Activated CD4-positive, alpha-beta memory T cell treated with anti-CD3 and anti-CD28 coated beads, Interleukin-2, amount 10 ng/mL, durations not matched to agents 7 days and 5 days (primary cell): ENCODE data around the gene TMBIM6. TPM values are rescaled to one million over a fixed set of nuclear protein-coding genes. Genes with fewer than 3 reads are reported as not detected.

ENCODE experiments used
- CTCF ChIA-PET: fragments of 350-600 bp; sonication (Branson Sonifier 250); formaldehyde crosslinking; loops from one replicate; lab custom pipeline; 2021; ENCODE audit warnings: antibody characterized with exemption, inconsistent platforms; lab: Charles Lee
- POLR2A ChIA-PET: fragments of 350-600 bp; sonication (Branson Sonifier 250); formaldehyde crosslinking; loops from one replicate; lab custom pipeline; 2021; ENCODE audit warnings: antibody characterized with exemption; lab: Charles Lee
- DNase-seq: peaks from one replicate; pipeline ENCODE4 v3.0.0-alpha.2; 2020
- H3K27ac Mint-ChIP-seq: one replicate; pipeline ENCODE4 v1.8.0; 2021; ENCODE audit warnings: mild to moderate bottlenecking, mixed read lengths
- H3K27me3 Mint-ChIP-seq: one replicate; pipeline ENCODE4 v1.8.0; 2021; ENCODE audit warnings: mixed read lengths
- H3K36me3 Mint-ChIP-seq: one replicate; pipeline ENCODE4 v1.8.0; 2021; ENCODE audit warnings: low read depth, mixed read lengths
- H3K4me1 Mint-ChIP-seq: one replicate; pipeline ENCODE4 v1.8.0; 2021; ENCODE audit warnings: mixed read lengths
- H3K4me3 Mint-ChIP-seq: one replicate; pipeline ENCODE4 v1.8.0; 2021; ENCODE audit warnings: mild to moderate bottlenecking, mixed read lengths
- H3K9me3 Mint-ChIP-seq: one replicate; pipeline ENCODE4 v1.8.0; 2021; ENCODE audit warnings: mixed read lengths
- total RNA-seq, 2 experiments: library from RNA; stranded (reverse); gene quantifications; one replicate each; pipeline ENCODE4 v1.2.3, GENCODE V29; 2021

Gene TMBIM6
- total RNA-seq, 2 experiments from 2014 or later, result 600 to 613 TPM

DNA sequence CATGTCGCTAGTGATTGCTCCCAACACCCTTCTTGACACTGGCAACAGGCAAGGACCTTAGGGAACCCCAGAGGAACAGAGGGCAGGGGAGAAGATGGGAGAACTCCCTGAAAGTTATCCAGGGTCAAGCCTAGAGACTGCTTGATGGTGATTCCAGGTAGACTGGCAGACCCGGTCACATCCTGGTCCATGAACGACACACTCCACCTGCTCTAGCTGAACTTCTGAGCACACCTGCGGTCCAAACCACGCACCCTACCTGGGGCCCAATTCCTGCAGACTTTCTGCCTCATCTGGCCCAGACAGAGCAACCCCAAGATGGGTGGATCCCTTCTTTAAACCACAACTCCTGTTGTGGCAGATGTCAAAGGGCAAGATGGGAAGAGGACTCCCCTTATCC is 52.7 kb downstream of the TMBIM6 start:
- no peaks in the 10 kb centered on the region for H3K27me3 Mint-ChIP-seq
- no peaks in the 10 kb centered on the region for H3K36me3 Mint-ChIP-seq
- no peak overlapping the region for H3K4me3 Mint-ChIP-seq
- CTCF ChIA-PET, result no interaction called here
- no peaks in the 10 kb centered on the region for H3K4me1 Mint-ChIP-seq
- H3K27ac Mint-ChIP-seq, result no peak overlapping the region
- no peak for DNase-seq
- H3K9me3 Mint-ChIP-seq, result no peaks in the 10 kb centered on the region
- POLR2A ChIA-PET, result no interaction called here

DNA sequence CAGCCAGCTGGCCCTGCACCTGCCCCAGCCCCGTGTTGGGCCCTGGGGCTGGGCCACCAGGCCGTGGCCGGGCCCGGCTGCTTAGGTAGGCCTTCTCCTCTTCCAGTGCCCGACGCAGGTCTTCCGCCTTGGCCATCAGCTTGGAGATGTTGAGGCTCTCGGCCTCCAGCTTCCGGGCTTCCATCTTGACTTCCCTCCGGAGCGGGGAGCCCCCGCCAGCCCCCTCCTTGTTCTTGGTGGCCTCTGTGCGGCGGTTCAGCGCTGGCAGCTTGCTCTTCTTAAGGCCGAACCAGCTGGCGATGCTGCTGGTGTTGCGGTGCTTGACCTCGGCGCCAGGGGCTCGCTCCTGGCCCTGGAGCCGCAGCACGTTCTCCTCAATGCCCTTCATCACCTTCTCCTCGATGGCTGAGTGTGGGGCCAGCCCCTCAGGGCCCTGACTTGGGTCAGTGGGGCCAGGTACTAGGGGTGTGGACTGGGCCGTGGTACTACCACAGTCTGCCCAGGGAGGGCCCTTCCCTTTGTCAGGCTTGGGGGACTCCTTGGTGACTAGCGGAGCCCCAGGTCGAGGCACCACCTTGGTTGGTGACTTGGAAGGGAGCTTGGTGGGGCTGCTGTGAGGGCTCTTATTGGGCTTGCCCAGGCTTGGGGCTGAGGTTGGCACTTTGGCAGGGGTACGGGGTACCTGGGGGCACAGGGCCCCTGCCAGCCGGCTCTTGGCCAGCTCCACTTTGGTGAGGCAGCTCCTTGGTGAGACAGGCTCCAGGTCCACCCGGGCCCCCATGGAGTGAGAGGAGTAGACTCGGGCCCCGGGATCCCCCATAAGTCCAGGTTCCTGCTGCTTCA is 53.7 kb downstream of the TMBIM6 start:
- H3K4me3 Mint-ChIP-seq, result no peak overlapping the region
- no peaks in the 10 kb centered on the region for H3K27me3 Mint-ChIP-seq
- H3K27ac Mint-ChIP-seq, result no peak overlapping the region
- H3K4me1 Mint-ChIP-seq, result no peaks in the 10 kb centered on the region
- ChIA-PET POLR2A (no interaction called here), CTCF (no interaction called here)
- H3K9me3 Mint-ChIP-seq, result no peaks in the 10 kb centered on the region
- no peaks in the 10 kb centered on the region for H3K36me3 Mint-ChIP-seq
- DNase-seq, result no peak

DNA sequence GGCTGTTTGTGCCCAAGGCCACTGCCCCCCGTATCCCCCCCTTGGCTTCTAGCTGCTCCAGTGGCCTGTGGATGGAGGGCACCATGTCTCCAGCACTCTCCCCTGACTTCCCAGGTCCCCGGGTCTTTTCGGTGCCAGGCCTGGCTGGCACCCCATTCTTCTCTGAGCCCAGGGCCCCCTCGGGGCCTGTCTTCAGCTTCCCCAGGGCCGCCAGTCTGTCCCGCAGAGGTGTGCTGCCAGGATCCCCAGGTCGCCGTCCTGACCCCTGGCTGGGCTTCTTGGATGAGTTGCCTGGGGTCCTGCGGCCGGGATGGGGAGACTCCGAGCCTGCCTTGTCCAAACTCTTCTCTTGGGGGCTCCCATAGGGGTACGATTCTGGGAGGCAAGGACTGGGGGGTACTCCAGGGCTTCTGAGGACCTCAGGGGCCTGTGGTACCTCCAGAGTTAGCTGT is 54.3 kb downstream of the TMBIM6 start:
- H3K4me3 Mint-ChIP-seq, result no peak overlapping the region
- no peaks in the 10 kb centered on the region for H3K27me3 Mint-ChIP-seq
- POLR2A ChIA-PET, result no interaction called here
- CTCF ChIA-PET, result interaction anchor here (1.1 kb wide), 1 partner anchor 54 kb away, joined by 3 read pairs; the partner anchor contains the start of gene TMBIM6
- H3K4me1 Mint-ChIP-seq, result no peaks in the 10 kb centered on the region
- no peak overlapping the region for H3K27ac Mint-ChIP-seq
- H3K9me3 Mint-ChIP-seq, result no peaks in the 10 kb centered on the region
- H3K36me3 Mint-ChIP-seq, result no peaks in the 10 kb centered on the region
- DNase-seq, result no peak

DNA sequence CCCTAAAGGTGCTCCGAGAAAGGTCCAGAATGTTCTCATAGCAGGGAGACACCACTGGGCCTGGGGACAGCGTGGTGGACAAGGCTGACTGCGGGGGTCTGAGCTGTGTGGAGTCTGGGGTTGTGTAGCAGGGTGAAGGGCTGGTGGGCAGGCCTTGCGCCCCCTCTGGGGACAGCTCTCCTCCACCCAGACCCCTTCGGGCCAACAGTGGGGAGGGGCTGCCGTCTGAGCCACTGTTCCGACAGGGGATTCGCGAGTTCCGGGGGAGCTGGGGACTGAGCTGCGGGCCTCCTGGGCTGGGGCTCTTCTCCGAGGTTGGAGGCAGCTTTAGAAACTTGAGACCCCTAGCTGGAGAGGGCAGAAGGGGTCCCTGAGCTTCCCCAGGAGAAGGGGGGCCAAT is 54.8 kb downstream of the TMBIM6 start:
- H3K9me3 Mint-ChIP-seq, result no peaks in the 10 kb centered on the region
- ChIA-PET CTCF (interaction anchor here (1.1 kb wide), 1 partner anchor 55 kb away, joined by 3 read pairs; the partner anchor contains the start of gene TMBIM6), POLR2A (no interaction called here)
- no peaks in the 10 kb centered on the region for H3K27me3 Mint-ChIP-seq
- DNase-seq, result no peak
- no peak overlapping the region for H3K4me3 Mint-ChIP-seq
- no peaks in the 10 kb centered on the region for H3K4me1 Mint-ChIP-seq
- H3K27ac Mint-ChIP-seq, result no peak overlapping the region
- no peaks in the 10 kb centered on the region for H3K36me3 Mint-ChIP-seq

DNA sequence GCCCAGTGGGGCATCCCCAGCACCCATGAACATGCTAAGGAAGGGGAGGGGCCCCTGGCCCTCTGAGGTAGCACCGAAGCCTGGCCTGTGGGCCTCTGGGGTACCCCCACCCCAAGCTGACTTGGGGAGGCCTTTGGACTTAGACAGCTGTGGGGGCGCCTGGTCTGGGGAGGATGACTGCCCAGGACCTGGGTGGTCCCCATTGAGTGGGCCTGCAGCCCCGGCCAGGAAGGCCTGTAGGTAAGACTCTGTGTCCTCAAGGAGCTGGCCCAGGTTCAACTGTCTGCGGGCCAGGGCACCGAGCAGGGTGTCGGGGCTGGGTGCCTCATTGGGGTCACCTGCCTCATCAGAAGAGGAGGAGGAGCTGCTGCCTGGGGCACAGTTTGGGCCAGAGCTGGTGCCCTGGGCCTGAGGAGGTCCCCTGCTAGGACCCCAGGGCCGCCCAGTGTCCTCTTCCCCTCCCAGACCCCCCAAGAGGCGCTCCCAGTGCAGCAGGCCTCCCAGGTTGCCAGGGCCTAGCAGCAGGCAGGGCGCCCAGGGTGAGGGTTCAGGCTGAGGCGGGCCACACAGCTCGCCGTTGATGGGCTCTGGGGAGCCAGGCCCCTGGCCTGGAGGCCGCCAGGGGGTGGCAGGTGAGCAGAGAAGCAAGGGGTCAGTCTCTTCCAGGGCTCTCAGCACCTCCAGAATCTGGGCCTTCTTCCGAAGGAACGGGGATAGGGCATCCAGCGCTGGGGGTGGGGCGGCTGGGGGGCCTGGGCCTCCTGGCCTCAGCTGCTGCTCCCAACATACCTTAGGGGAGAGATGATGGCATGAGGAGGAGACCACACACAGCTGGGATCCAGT is 55.5 kb downstream of the TMBIM6 start:
- Mint-ChIP-seq H3K9me3 (no peaks in the 10 kb centered on the region), H3K4me1 (no peaks in the 10 kb centered on the region), H3K4me3 (no peak overlapping the region), H3K27me3 (no peaks in the 10 kb centered on the region), H3K27ac (no peak overlapping the region), H3K36me3 (no peaks in the 10 kb centered on the region)
- ChIA-PET CTCF (interaction anchor here (0.9 to 1.1 kb wide), 2 partner anchors 20 to 55 kb away, joined by 3 read pairs; partner anchors contain the start of gene TMBIM6), POLR2A (no interaction called here)
- DNase-seq, result no peak

DNA sequence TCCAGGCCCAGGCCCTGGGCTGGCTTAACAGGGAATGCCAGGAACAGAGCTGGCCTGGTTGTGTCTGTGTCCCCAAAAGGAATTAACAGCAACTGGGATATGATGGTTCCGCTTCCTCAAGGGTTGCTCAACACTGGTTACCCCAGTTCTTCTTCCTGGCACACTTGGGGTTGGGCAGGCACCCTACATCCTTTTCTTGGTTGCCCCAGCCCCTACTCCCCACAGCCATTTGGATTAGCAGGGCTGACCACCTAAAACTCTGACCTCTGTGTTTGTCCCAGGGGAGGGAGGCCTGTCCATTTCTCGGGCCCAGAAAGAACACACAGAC is 56.1 kb downstream of the TMBIM6 start:
- Mint-ChIP-seq H3K36me3 (no peaks in the 10 kb centered on the region), H3K27ac (no peak overlapping the region), H3K27me3 (no peaks in the 10 kb centered on the region), H3K4me3 (no peak overlapping the region), H3K9me3 (no peaks in the 10 kb centered on the region), H3K4me1 (no peaks in the 10 kb centered on the region)
- CTCF ChIA-PET, result interaction anchor here (0.9 kb wide), 1 partner anchor 19 kb away, joined by 3 read pairs; no protein-coding TSS in a partner anchor
- POLR2A ChIA-PET, result no interaction called here
- DNase-seq, result no peak

DNA sequence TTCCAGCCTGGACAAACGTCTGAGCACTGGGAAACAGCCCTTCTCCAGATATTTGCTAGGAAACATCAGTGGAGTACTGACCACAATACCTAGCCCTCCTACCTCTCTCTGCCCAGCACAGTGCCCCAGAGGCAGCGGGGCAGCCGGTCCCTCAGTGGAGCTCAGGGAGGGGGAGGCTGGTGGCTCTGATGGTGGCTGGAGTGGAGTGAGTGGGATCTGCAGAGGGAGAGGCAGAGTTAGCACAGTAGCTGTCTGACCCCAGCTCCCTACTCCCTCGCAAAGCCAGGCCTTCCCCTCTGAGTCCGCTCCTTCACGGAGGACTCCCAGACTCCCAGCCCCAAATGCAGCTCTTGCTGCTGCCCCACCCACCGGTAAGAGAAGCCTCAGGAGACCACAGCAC is 56.9 kb downstream of the TMBIM6 start:
- ChIA-PET CTCF (interaction anchor here (0.6 to 1.3 kb wide), 3 partner anchors 20 to 168 kb away, joined by 3 read pairs; no protein-coding TSS in a partner anchor), POLR2A (no interaction called here)
- Mint-ChIP-seq H3K4me1 (no peaks in the 10 kb centered on the region), H3K36me3 (no peaks in the 10 kb centered on the region), H3K27ac (no peak overlapping the region), H3K4me3 (no peak overlapping the region), H3K9me3 (no peaks in the 10 kb centered on the region), H3K27me3 (no peaks in the 10 kb centered on the region)
- no peak for DNase-seq

DNA sequence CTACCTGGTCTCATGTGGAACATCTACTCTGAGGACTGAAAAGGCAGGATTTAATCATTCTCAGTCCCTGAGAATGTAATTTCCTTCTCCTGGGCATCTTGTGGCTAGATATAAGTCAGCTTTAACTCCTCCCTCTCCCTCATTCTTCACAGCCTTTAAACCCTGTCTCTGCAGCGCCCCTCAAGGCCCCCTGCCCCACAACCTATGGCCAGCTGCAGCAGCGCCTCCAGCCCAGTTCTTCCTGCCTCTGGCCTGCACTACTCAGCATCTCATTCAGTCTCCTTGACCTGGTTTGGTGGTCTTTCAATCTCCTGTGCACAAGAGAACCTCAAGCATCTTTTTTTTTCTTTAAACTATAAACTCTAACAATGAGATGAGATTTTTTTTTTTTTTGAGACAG is 57.6 kb downstream of the TMBIM6 start:
- ChIA-PET POLR2A (no interaction called here), CTCF (interaction anchor here (1.2 to 2.9 kb wide), 4 partner anchors 21 to 147 kb away, joined by 3 to 7 read pairs (median 4); no protein-coding TSS in a partner anchor)
- no peak for DNase-seq
- Mint-ChIP-seq H3K36me3 (no peaks in the 10 kb centered on the region), H3K9me3 (no peaks in the 10 kb centered on the region), H3K4me1 (no peaks in the 10 kb centered on the region), H3K27ac (no peak overlapping the region), H3K4me3 (no peak overlapping the region), H3K27me3 (no peaks in the 10 kb centered on the region)

DNA sequence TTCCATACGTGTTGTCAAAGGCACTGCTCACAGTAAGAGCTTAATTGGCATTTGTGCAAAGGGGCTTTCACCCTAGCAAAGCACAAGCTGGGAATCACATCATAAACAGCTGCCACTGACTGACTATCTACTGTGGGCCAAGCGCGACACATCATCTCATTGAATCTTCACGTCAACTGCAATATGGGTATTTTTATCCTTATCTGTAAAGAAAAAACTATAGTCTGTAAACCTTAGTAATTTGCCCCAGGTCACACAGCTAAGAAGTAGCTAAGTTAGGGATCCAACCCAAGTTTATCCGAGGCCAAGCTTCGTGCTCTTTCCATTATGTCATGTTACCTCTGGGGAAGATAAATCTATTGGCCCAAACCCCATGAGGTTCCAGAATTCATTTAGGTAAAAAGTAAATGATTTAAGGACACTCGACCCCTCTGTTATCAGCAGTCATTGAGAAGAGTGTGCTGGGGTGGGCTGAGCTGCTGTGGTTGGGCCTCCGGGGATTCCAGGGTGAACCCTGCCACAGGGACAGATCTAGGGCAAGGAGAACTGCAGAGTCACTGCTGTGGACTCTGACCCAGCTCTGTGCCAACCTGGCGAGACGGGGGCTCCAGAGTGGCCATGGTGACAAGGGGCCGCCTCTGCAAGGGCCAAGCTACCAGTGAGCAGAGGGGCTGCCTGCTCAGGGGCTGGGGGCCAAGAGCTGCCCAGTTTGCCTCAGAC is 59.2 kb downstream of the TMBIM6 start:
- Mint-ChIP-seq H3K27ac (no peak overlapping the region), H3K4me3 (no peak overlapping the region), H3K27me3 (no peaks in the 10 kb centered on the region), H3K4me1 (no peaks in the 10 kb centered on the region), H3K36me3 (no peaks in the 10 kb centered on the region), H3K9me3 (no peaks in the 10 kb centered on the region)
- ChIA-PET POLR2A (interaction anchor here (0.7 kb wide), 1 partner anchor 59 kb away, joined by 3 read pairs; the partner anchor contains the start of gene TMBIM6), CTCF (interaction anchor here (1.3 to 2.9 kb wide), 2 partner anchors 22 to 145 kb away, joined by 6 to 7 read pairs; no protein-coding TSS in a partner anchor)
- no peak for DNase-seq

DNA sequence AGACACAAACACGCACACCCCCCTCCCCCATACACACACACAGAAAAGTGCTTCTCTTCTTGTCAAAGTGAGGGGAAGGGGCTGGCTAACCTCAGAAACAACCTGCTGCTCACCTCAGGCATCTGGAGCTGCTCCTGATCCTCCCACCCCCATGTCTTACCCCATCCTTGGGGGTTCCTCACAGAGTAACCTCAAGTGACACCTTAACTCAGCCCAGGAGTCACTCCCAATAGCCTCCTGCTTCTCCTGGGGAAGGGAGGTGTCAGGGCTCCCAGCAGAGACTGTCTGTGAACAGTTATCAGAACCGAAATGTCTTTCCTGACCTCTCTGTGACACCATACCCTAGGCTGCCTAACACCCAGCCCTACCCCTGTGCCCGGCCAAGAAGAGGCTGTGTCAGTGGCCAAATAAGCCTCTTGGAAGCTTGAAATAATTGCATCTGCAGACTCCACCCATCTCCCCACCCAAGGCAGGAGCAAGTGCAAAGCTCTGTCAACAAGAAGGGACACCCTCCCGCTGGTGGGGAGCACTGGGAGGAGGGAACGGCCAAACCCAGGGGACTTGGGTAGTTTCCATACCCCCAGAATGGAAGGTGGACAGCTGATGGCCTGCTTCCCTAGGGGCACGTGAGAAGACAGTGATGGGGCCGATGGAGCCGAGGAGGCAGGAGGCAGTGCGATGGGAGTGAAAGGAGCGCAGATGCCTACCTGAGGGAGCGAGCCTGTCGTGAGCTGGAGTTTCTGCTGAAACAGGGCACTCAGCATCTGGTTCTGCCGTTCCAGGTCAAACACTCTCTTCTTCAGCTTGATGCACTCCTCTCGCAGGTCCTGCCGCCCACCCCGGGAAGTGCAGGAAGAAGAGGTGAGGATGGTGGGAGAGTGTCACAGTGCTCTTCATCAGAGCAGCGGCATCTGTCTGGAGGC is 60.0 kb downstream of the TMBIM6 start:
- Mint-ChIP-seq H3K9me3 (no peaks in the 10 kb centered on the region), H3K36me3 (no peaks in the 10 kb centered on the region), H3K4me1 (no peaks in the 10 kb centered on the region), H3K27me3 (no peaks in the 10 kb centered on the region), H3K4me3 (no peak overlapping the region), H3K27ac (no peak overlapping the region)
- POLR2A ChIA-PET, result no interaction called here
- CTCF ChIA-PET, result interaction anchor here (1.3 to 2.9 kb wide), 2 partner anchors 23 to 144 kb away, joined by 6 to 7 read pairs; no protein-coding TSS in a partner anchor
- DNase-seq, result no peak

DNA sequence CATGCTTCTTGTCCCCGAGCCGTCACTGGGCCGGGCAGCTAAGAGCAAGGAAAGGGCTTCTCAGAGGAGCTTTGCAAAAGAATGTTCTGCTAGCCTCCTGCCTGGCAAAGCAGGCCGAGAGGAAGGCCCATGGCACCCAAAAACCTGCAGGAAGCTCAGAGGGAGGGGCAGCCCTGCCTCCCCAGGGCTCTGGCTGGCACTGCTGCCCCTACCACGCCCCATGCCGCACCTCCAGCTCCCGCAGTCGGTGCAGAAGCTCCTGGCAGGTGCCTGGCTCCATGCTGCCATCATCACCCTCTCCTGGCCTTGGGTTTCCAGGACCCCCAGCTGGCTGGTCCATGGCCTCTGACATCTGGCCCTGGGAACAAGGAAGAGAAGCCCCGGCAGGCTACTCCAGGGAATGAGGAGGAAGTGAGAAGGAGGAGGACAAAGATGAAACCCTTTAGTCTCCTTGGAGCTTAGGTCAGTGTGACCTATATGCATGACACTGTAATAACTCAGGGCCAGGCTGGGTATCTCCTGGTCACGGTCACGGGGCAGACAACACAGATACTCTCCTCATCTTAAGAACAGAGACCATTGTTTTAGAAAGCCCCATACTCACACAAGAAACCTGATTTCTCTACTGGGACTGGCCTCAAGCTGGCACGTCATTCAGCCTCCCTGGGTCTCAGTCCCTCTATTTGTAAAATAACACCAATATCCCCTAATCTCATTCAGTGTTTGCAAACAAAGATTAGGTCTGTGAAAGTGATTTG is 62.5 kb downstream of the TMBIM6 start:
- Mint-ChIP-seq H3K9me3 (no peaks in the 10 kb centered on the region), H3K4me3 (no peak overlapping the region), H3K4me1 (no peaks in the 10 kb centered on the region), H3K27ac (no peak overlapping the region), H3K36me3 (no peaks in the 10 kb centered on the region), H3K27me3 (no peaks in the 10 kb centered on the region)
- POLR2A ChIA-PET, result no interaction called here
- no peak for DNase-seq
- CTCF ChIA-PET, result no interaction called here
